Activated naive CD4-positive, alpha-beta T cell (primary cell): ENCODE measurements around the gene EFL1.

Experiments
- DNase-seq, 4 experiments: peaks; one replicate each; lab custom pipeline; 2025; lab: John Stamatoyannopoulos, UW

EFL1 gene

DNA sequence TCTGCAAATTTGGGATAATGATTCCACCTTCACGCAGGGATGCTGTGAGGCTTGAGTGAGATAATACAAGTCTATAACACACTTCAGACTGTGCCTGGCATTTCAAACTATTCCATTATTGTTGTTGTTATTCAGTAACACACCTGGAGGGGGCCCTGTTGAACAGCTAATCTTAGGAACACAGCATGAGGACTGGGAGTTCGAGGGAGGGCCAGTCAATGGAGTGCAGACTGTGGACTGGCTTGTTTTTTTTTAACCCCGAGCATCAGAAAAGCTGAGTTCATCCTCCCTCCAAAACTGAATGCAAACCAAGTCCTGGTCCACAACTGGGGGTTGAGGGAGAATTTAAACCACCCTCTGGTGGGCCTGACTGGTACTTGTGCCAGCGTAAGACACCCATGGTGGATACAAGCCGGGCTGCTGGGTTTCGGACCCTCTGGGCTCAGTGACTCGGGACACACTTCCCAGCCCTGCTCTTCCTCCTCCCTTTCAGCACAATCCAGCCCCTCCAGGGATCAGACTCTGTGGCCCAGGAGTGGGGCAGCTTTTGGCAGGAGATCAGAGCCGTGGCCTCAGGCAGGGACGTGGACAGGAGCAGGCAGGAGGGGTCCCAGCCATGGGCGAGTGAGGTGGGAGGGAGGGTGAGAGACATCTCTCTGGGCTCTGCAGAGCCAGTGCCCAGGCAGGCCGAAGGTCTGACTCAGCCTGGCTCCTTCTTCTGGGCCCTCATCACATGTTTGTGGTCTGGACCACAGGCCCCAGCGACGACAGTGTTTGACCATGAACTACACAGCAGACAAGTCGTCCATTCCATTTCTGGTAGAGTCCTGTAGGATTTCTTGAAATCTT lies 180.4 kb downstream of the EFL1 start:
- no peak for DNase-seq

DNA sequence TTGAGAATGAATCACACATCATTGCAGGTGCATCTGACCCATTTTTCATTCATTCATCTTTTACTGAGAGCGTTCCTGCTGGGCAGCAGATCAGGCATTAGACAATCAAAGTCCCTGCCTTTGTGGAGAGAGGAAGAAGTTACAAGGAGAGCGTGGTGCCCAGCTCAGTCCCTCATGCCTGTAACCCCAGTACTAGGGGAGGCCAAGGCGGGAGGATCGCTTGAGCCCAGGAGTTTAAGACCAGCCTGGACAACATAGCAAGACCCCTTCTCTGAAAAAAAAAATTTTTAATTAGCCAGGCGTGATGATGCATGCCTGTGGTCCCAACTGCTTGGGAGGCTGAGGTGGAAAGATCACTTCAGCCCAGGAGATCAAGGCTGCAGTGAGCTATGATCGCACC lies 181.8 kb downstream of the EFL1 start:
- no peak for DNase-seq
